ENCODE results near the gene GZF1.

The GZF1 gene

DNA sequence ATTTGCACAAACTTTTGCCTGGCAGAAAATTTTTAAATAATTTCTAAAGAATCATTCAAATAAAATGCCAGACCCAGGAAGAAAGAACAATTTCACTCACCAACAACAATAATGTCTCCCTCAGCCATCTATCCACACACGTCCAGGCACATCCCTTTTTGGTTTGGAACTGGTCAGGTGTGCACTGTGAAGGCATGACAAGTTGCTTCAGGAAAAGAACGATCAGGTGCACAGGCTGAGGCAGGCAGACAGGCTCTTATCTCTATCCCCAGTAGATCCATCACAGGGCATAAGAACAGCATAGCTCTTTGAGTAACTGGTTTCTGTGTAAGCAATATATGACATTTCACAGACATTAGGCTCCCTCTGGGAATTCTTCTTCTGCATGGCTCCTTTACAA lies 29.5 kb upstream of the GZF1 start:
- DNase-seq (ENCODE audit: extremely low spot score): no peak
- no peak for TF ChIP-seq CTCF (IDR thresholded peaks at IDR 0.05; ENCODE audit: control extremely low read depth, extremely low read depth, low read depth, missing control alignments)
- POLR2A ChIA-PET: no interaction called here
- CTCF ChIA-PET: interaction anchor here (0.9 to 3.4 kb wide), 5 partner anchors 8 to 641 kb away, joined by 3 to 22 read pairs (median 5); no protein-coding TSS in a partner anchor

DNA sequence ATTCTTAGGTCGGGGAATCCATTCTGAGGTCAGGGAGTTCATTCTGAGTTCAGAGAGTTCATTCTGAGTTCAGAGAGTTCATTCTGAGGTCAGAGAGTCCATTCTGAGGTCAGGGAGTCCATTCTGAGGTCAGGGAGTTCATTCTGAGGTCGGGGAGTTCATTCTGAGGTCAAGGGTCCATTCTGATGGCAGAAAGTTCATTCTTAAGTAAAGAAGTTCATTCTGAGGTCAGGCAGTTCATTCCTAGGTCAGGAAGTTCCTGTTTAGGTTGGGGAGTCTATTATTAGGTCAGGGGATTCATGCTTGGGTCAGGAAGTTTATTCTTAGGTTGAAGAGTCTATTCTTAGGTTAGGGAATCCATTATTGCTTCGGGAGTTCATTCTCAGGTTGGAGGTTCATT lies 27.9 kb upstream of the GZF1 start:
- CTCF ChIA-PET: interaction anchor here (1.3 kb wide), 1 partner anchor 9 kb away, joined by 3 read pairs; no protein-coding TSS in a partner anchor
- no peak for DNase-seq (ENCODE audit: extremely low spot score)
- TF ChIP-seq CTCF (IDR thresholded peaks at IDR 0.05; ENCODE audit: control extremely low read depth, extremely low read depth, low read depth, missing control alignments): no peak
- POLR2A ChIA-PET: no interaction called here

DNA sequence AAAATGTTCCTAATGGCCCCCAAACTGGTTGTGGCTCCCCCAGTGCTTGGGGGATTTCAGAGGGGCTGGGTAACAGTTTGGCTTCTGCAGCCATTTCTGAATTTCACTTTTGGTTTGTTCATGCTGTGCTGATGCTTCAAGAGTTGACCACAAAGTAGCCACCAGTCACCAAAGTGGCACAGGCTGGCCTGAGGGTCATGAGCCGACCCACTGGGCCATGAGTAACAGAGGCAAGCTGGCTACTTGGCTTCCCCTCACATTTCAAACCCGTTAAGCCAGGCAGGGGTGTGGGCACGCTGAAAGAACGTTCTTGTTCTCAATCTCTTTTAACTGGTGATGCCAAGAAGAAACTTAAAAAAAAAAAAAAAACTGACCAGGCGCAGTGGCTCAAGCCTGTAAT lies 26.5 kb upstream of the GZF1 start:
- DNase-seq (ENCODE audit: extremely low spot score): no peak
- ChIA-PET POLR2A (no interaction called here), CTCF (interaction anchor here (1.3 kb wide), 1 partner anchor 10 kb away, joined by 3 read pairs; no protein-coding TSS in a partner anchor)
- no peak for TF ChIP-seq CTCF (IDR thresholded peaks at IDR 0.05; ENCODE audit: control extremely low read depth, extremely low read depth, low read depth, missing control alignments)

- CTCF ChIA-PET: interaction anchor here (0.6 to 1.9 kb wide), 3 partner anchors 15 to 285 kb away, joined by 3 to 5 read pairs (median 4); no protein-coding TSS in a partner anchor
- DNase-seq (ENCODE audit: extremely low spot score): no peak
- POLR2A ChIA-PET: no interaction called here
- TF ChIP-seq CTCF (IDR thresholded peaks at IDR 0.05; ENCODE audit: control extremely low read depth, extremely low read depth, low read depth, missing control alignments): no peak
Measured at GRCh38 chr20:23336476-23336875, 25.5 kb upstream of the GZF1 start.

- ChIA-PET POLR2A (no interaction called here), CTCF (interaction anchor here (1.5 to 6.0 kb wide), 4 partner anchors 12 to 647 kb away, joined by 4 to 55 read pairs (median 26); partner anchors contain the start of gene NXT1)
- no peak for DNase-seq (ENCODE audit: extremely low spot score)
- no peak for TF ChIP-seq CTCF (IDR thresholded peaks at IDR 0.05; ENCODE audit: control extremely low read depth, extremely low read depth, low read depth, missing control alignments)
Measured at GRCh38 chr20:23337312-23337711, 24.7 kb upstream of the GZF1 start.

GRCh38 chr20:23339986-23340385 lies 22.0 kb upstream of the GZF1 start:
- POLR2A ChIA-PET: interaction anchor here (2.4 kb wide), 1 partner anchor 10 kb away, joined by 10 read pairs; the partner anchor contains the start of gene NXT1
- no peak for TF ChIP-seq CTCF (IDR thresholded peaks at IDR 0.05; ENCODE audit: control extremely low read depth, extremely low read depth, low read depth, missing control alignments)
- CTCF ChIA-PET: interaction anchor here (0.8 to 6.0 kb wide), 14 partner anchors 8 to 1005 kb away, joined by 3 to 55 read pairs (median 6); partner anchors contain the start of gene NXT1
- no peak for DNase-seq (ENCODE audit: extremely low spot score)

All from GM10248 (cell line).